Measurements from ENCODE around the gene LEP. TPM values are rescaled to one million over a fixed set of nuclear protein-coding genes. Genes with fewer than 3 reads are reported as not detected.

The LEP gene
- total RNA-seq, 4 donors from 2014 or later = 206 to 1,039 (median 584) TPM

DNA sequence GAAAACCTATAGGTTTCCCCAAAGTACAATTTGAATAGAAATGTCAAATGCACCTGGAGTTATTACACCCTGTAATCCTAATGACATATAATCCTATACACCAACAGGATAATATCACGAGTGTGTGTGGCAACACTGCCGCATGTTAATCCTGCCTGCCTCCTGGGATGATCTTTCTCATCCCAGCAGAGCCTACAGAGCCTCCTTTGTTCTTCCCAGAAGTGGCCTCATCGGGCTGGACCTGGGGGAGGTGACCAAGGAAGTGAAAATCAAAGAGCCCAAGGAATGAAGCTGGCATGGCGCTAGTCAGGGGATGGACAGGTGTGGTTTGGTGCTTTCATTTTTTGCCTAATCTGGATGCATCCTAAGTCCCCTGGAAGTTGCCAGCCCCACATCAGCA is 29.5 kb upstream of the LEP start:
- TF ChIP-seq, protein P1, sequence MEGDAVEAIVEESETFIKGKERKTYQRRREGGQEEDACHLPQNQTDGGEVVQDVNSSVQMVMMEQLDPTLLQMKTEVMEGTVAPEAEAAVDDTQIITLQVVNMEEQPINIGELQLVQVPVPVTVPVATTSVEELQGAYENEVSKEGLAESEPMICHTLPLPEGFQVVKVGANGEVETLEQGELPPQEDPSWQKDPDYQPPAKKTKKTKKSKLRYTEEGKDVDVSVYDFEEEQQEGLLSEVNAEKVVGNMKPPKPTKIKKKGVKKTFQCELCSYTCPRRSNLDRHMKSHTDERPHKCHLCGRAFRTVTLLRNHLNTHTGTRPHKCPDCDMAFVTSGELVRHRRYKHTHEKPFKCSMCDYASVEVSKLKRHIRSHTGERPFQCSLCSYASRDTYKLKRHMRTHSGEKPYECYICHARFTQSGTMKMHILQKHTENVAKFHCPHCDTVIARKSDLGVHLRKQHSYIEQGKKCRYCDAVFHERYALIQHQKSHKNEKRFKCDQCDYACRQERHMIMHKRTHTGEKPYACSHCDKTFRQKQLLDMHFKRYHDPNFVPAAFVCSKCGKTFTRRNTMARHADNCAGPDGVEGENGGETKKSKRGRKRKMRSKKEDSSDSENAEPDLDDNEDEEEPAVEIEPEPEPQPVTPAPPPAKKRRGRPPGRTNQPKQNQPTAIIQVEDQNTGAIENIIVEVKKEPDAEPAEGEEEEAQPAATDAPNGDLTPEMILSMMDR (IDR thresholded peaks at IDR 0.05; ENCODE audit: low read depth) = no peak

DNA sequence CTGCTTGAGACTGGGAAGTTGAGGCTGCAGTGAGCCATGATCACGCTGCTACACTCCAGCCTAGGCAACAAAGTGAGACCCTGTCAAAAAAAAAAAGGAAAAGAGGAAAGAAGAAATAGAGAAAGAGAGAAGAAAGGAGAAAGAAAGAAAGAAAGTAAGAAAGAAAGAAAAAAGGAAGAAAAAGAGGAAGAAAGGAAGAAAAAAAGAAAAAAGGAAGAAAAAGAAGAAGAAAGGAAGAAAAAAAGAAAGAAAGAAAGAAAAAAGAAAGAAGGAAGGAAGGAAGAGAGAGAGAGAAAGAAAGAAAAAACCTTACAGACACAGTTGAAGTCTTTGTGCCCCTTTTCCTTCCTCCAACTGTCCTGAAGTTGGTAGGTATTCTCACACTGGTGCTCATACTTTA is 26.6 kb upstream of the LEP start:
- TF ChIP-seq, protein P1 (IDR thresholded peaks at IDR 0.05; ENCODE audit: low read depth) = no peak

DNA sequence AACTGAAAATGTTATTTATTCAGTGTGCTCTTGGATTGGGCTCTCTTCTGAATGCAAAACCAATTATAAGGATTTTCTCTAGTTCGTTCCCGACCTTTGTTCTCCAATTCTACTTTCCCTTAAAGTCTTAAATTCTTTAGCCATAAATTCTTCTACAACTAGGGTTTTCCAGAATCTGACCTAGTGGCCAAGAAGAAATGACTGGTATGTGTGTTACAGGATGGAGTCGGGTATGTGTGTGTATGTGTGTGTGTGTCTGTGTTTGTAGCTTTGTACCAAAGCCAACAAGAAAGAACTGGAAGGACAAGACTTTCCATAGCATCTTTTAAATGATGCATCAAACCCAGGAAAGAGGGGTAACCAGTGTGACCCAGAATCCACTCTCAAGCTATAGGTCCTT is 25.8 kb upstream of the LEP start:
- TF ChIP-seq, protein P1 (IDR thresholded peaks at IDR 0.05; ENCODE audit: low read depth) = no peak

DNA sequence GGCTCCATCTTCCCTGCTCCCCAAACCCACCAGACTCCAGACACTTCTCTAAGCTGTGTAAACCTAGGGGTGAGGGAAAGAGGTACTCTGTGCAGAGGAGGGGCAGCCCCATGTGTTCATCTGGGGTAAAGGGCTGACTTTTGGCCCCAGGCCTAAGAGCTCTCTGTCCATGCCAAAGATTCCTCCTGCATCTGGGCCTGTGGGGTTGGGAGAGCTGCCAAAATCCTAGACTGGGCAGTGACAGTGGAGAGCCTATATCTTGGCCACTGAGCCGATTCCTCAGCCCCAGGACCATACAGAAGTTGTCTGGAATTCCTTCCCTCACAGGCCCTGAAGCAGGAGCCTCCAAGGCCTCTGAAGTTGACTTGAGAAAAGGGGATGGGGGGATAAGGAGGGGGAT is 25.3 kb upstream of the LEP start:
- TF ChIP-seq, protein P1 (IDR thresholded peaks at IDR 0.05; ENCODE audit: low read depth) = no peak

DNA sequence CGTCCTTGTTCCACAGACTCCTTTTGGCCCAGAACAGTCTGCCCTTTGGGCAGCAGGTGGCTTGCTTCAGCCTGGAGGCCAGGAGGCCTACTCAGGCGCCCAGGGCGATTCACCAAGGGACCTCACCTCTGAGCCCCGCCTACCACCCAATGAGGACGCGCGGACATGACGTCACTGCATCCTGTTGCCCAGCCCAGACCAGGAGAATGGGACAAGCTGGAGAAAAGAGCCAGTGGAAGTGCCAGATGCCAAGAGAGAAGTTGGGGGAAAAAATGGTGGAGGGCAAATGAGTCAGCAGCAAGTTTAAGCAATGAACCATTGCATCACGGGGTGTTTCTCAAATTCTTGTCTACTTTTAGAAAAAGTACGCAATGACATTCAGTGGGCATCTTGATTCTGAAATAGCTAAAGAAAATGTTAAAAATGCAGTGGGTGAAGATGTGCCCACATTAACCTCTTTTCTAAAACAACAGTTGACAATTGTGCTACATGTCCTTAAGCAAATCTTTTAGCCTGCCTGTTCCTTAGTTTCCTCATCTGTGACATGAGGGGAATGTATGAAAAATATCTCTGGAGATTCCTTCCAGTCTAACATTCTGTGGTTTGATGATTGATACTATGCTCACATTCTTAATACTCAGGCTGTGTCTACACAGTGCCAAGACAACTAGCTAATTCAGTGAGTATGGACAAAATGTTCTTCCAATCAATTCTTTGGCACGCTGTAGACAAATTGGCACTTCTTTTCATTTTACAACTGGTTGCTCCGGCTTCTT is 23.9 kb upstream of the LEP start:
- TF ChIP-seq, protein P1 (IDR thresholded peaks at IDR 0.05; ENCODE audit: low read depth) = no peak

DNA sequence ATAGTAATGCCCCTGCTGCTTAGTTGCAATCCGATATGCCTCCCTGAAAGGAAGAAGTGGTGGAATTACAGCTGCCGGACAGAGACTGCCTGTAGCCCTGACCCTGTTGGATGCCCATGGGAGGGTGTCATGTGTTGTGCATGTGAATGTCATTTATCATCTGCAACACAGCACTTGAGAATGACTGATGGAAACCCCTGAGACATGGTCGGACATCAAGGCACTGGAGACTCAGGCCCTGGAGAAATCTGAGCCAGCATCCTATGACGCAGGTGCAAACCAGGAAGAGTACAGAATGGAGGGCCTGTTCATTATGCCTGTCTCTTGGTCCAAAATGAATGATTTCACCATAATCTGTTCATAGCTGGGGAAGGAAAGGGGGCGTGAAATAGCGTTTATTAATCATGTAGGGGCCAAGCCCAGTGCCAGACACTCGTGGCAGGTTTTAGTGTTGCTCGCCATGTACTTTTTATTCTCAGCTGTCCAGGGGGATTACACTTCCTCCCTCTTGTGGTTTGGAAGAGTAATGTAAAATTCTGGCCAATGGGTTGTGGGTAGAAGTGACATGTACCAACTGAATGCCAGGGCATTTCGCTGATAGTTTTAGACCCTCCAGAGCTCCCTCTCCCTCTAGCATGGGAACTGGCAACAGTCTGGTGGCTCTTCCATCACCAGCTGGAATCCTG is 23.0 kb upstream of the LEP start:
- TF ChIP-seq, protein P1 (IDR thresholded peaks at IDR 0.05; ENCODE audit: low read depth) = no peak

DNA sequence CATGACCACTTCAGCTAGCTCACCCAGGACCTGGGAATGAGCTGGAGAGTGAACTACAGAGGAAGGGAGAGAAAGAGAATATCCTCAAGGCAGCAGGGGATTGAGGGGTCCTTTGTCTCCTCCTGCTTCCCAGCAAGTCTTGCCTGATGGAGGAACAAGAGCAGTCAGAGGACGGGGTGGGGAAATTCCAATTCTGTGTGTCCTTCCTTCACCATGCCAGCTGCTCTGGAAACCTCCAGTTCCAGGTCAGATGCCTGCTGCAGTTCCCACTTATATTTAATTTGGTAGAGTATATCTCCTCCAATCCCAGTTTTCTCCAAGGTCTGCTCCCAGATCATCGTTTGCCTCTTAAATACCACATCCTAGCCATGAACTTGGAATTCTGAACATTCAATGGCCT is 21.4 kb upstream of the LEP start:
- TF ChIP-seq, protein P1 (IDR thresholded peaks at IDR 0.05; ENCODE audit: low read depth) = no peak
